CD8-positive, alpha-beta memory T cell (primary cell): Measurements from ENCODE around the gene PRAMEF7. TPM values are rescaled to one million over a fixed set of nuclear protein-coding genes. Genes with fewer than 3 reads are reported as not detected.
"Not testable (repeated sequence)": the region's sequence is repeated elsewhere in the genome, so short reads cannot be mapped to it uniquely, and the experiment has no call there.

Source experiments
- CTCF ChIA-PET: fragments of 350-600 bp; sonication (Branson Sonifier 250); formaldehyde crosslinking; loops from one replicate; lab custom pipeline; 2021; ENCODE audit warnings: antibody characterized with exemption; lab: Charles Lee
- POLR2A ChIA-PET: fragments of 350-600 bp; sonication (Branson Sonifier 250); formaldehyde crosslinking; loops from one replicate; lab custom pipeline; 2021; ENCODE audit warnings: antibody characterized with exemption; lab: Charles Lee
- DNase-seq, 5 donors: peaks; one replicate each; pipeline versions ENCODE4 v3.0.0 to v3.0.0-alpha.2; 2020 to 2022; ENCODE audit warnings: mixed read lengths in 1 of 5
- H3K27ac ChIP-seq: one replicate; pipeline ENCODE4 v1.7.0; 2013; ENCODE audit warnings: low read depth, mild to moderate bottlenecking, low read length, moderate library complexity
- H3K27me3 ChIP-seq: 2 replicates; pipeline ENCODE4 v1.7.0; 2013; ENCODE audit warnings: low read length, mild to moderate bottlenecking; ENCODE audit not compliant: insufficient read depth, poor library complexity, severe bottlenecking
- H3K36me3 ChIP-seq: 2 replicates; pipeline ENCODE4 v1.7.0; 2013; ENCODE audit warnings: mild to moderate bottlenecking, low read length, moderate library complexity; ENCODE audit not compliant: insufficient read depth
- H3K4me1 ChIP-seq: 2 replicates; pipeline ENCODE4 v1.7.0; 2013; ENCODE audit warnings: mild to moderate bottlenecking, low read length, moderate library complexity; ENCODE audit not compliant: insufficient read depth
- H3K4me3 ChIP-seq: 2 replicates; pipeline ENCODE4 v1.7.0; 2013; ENCODE audit warnings: mild to moderate bottlenecking, low read length
- H3K9me3 ChIP-seq: 2 replicates; pipeline ENCODE4 v1.7.0; 2013; ENCODE audit warnings: mild to moderate bottlenecking, low read length
- H3K27ac Mint-ChIP-seq, 8 donors: one replicate each; pipeline ENCODE4 v1.8.0; 2020 to 2021; ENCODE audit warnings: mixed read lengths in 8 of 8, mild to moderate bottlenecking in 6 of 8, inconsistent platforms in 3 of 8, moderate library complexity in 3 of 8
- H3K27me3 Mint-ChIP-seq, 2 donors: one replicate each; pipeline ENCODE4 v1.8.0; 2020 to 2021; ENCODE audit warnings: mixed read lengths in 2 of 2, mild to moderate bottlenecking in 1 of 2, moderate library complexity in 1 of 2
- H3K36me3 Mint-ChIP-seq, 3 donors: one replicate each; pipeline ENCODE4 v1.8.0; 2020 to 2021; ENCODE audit warnings: mixed read lengths in 3 of 3, inconsistent platforms in 1 of 3, mild to moderate bottlenecking in 1 of 3
- H3K4me1 Mint-ChIP-seq, 3 donors: one replicate each; pipeline ENCODE4 v1.8.0; 2020 to 2021; ENCODE audit warnings: mixed read lengths in 3 of 3, inconsistent platforms in 1 of 3, mild to moderate bottlenecking in 1 of 3
- H3K4me3 Mint-ChIP-seq, 7 donors: one replicate each; pipeline ENCODE4 v1.8.0; 2020 to 2021; ENCODE audit warnings: mixed read lengths in 7 of 7, mild to moderate bottlenecking in 6 of 7, moderate library complexity in 4 of 7, inconsistent platforms in 2 of 7
- H3K9me3 Mint-ChIP-seq, 5 donors: one replicate each; pipeline ENCODE4 v1.8.0; 2020 to 2022; ENCODE audit warnings: mixed read lengths in 5 of 5, mild to moderate bottlenecking in 3 of 5, moderate library complexity in 2 of 5, inconsistent platforms in 1 of 5
- polyA plus RNA-seq: library from polyadenylated mRNA; unstranded; fragments of 300-500 nt; fragmentation: Illumina TruSeq; gene quantifications from one replicate; pipeline ENCODE4 v1.2.3, GENCODE V29; 2021
- total RNA-seq, 2 experiments: library from RNA; stranded (reverse); gene quantifications; one replicate each; pipeline ENCODE4 v1.2.3, GENCODE V29; 2021

PRAMEF7 gene
- total RNA-seq, result not detected
- polyA plus RNA-seq, result not detected

GRCh38 chr1:12916310-12916709 lies at the start of gene PRAMEF7:
Gene PRAMEF7, plus strand, starts transcription at chr1:12916610. Its CDS starts 1,083 bp downstream, at chr1:12917693.
- POLR2A ChIA-PET, CTCF ChIA-PET, H3K36me3 ChIP-seq, H3K27me3 Mint-ChIP-seq, H3K4me3 Mint-ChIP-seq, H3K4me3 ChIP-seq, H3K36me3 Mint-ChIP-seq, H3K27ac Mint-ChIP-seq, H3K9me3 ChIP-seq, H3K9me3 Mint-ChIP-seq, H3K4me1 Mint-ChIP-seq, H3K27ac ChIP-seq, H3K27me3 ChIP-seq, DNase-seq, H3K4me1 ChIP-seq: not testable (repeated sequence)

GRCh38 chr1:12878453-12878852 lies 38.0 kb upstream of the PRAMEF7 start:
- H3K27ac Mint-ChIP-seq, H3K36me3 ChIP-seq, H3K27me3 ChIP-seq, H3K9me3 Mint-ChIP-seq, H3K4me1 Mint-ChIP-seq, H3K27me3 Mint-ChIP-seq, H3K4me1 ChIP-seq, H3K36me3 Mint-ChIP-seq, CTCF ChIA-PET, H3K9me3 ChIP-seq, H3K27ac ChIP-seq, POLR2A ChIA-PET, H3K4me3 Mint-ChIP-seq, H3K4me3 ChIP-seq, DNase-seq: not testable (repeated sequence)

GRCh38 chr1:12886101-12886500 lies 30.3 kb upstream of the PRAMEF7 start, which contains the start of gene PRAMEF4:
Gene PRAMEF4, minus strand, starts transcription at chr1:12886201. Its CDS starts 2,807 bp downstream, at chr1:12883394.
- H3K9me3 Mint-ChIP-seq, H3K27me3 Mint-ChIP-seq: not testable (repeated sequence)

GRCh38 chr1:12898170-12898569 lies 18.2 kb upstream of the PRAMEF7 start, which contains the start of gene PRAMEF10:
Gene PRAMEF10, minus strand, starts transcription at chr1:12898270. Its CDS starts 2,423 bp downstream, at chr1:12895847.
- POLR2A ChIA-PET, H3K36me3 Mint-ChIP-seq, H3K4me3 Mint-ChIP-seq, CTCF ChIA-PET, H3K36me3 ChIP-seq, DNase-seq, H3K27me3 ChIP-seq, H3K27me3 Mint-ChIP-seq, H3K4me3 ChIP-seq, H3K4me1 ChIP-seq, H3K27ac ChIP-seq, H3K9me3 Mint-ChIP-seq, H3K9me3 ChIP-seq, H3K27ac Mint-ChIP-seq, H3K4me1 Mint-ChIP-seq: not testable (repeated sequence)

More at GRCh38 chr1:12886101-12886500, 30.3 kb upstream of the PRAMEF7 start, which contains the start of gene PRAMEF4:
- H3K4me1 Mint-ChIP-seq, POLR2A ChIA-PET, H3K27me3 ChIP-seq, H3K27ac Mint-ChIP-seq, H3K9me3 ChIP-seq, H3K36me3 Mint-ChIP-seq, DNase-seq, H3K4me3 ChIP-seq, H3K4me3 Mint-ChIP-seq, H3K4me1 ChIP-seq, H3K27ac ChIP-seq, CTCF ChIA-PET, H3K36me3 ChIP-seq: not testable (repeated sequence)

GRCh38 chr1:12899186-12899585 lies 17.2 kb upstream of the PRAMEF7 start:
- H3K4me1 Mint-ChIP-seq, H3K27me3 Mint-ChIP-seq, POLR2A ChIA-PET, DNase-seq, H3K9me3 ChIP-seq, CTCF ChIA-PET, H3K4me3 ChIP-seq, H3K36me3 Mint-ChIP-seq, H3K36me3 ChIP-seq, H3K4me1 ChIP-seq, H3K27ac ChIP-seq, H3K9me3 Mint-ChIP-seq, H3K27me3 ChIP-seq, H3K4me3 Mint-ChIP-seq, H3K27ac Mint-ChIP-seq: not testable (repeated sequence)

- H3K36me3 Mint-ChIP-seq, POLR2A ChIA-PET: not testable (repeated sequence)
These were observed 12.4 kb upstream of the PRAMEF7 start for GRCh38 chr1:12903793-12904572.

GRCh38 chr1:12921749-12922148 lies 5.3 kb downstream of the PRAMEF7 start:
- H3K27me3 Mint-ChIP-seq, DNase-seq, H3K27me3 ChIP-seq, H3K4me3 Mint-ChIP-seq, CTCF ChIA-PET, H3K4me3 ChIP-seq, H3K4me1 ChIP-seq, H3K27ac Mint-ChIP-seq, H3K9me3 Mint-ChIP-seq, H3K36me3 ChIP-seq, H3K4me1 Mint-ChIP-seq, POLR2A ChIA-PET, H3K27ac ChIP-seq, H3K36me3 Mint-ChIP-seq, H3K9me3 ChIP-seq: not testable (repeated sequence)

More at GRCh38 chr1:12903793-12904572, 12.4 kb upstream of the PRAMEF7 start:
- H3K27ac ChIP-seq, H3K4me1 ChIP-seq, H3K27me3 Mint-ChIP-seq, H3K27me3 ChIP-seq, H3K4me1 Mint-ChIP-seq, H3K9me3 Mint-ChIP-seq, CTCF ChIA-PET, H3K9me3 ChIP-seq, H3K4me3 Mint-ChIP-seq, H3K4me3 ChIP-seq, DNase-seq, H3K27ac Mint-ChIP-seq, H3K36me3 ChIP-seq: not testable (repeated sequence)

GRCh38 chr1:12924368-12924767 lies 8.0 kb downstream of the PRAMEF7 start:
- H3K4me1 ChIP-seq, CTCF ChIA-PET, DNase-seq: not testable (repeated sequence)

More at GRCh38 chr1:12924368-12924767, 8.0 kb downstream of the PRAMEF7 start:
- H3K4me1 Mint-ChIP-seq, H3K4me3 ChIP-seq, H3K9me3 ChIP-seq, POLR2A ChIA-PET, H3K9me3 Mint-ChIP-seq, H3K36me3 Mint-ChIP-seq, H3K27ac ChIP-seq, H3K36me3 ChIP-seq, H3K4me3 Mint-ChIP-seq, H3K27me3 Mint-ChIP-seq, H3K27me3 ChIP-seq: not testable (repeated sequence)
- H3K27ac Mint-ChIP-seq, result peak overlapping the region in 1 of 8 donors; percentile 63
